Testis (tissue), 3 donors: ENCODE data around the gene DSG1. TPM values are rescaled to one million over a fixed set of nuclear protein-coding genes. Genes with fewer than 3 reads are reported as not detected.

Experiments used
- DNase-seq: peaks from one replicate; pipeline ENCODE4 v3.0.0-alpha.2; 2019
- H3K27ac ChIP-seq, 2 donors: fragments of 200-600 bp; sonication (generic); one replicate each; pipeline ENCODE4 v1.5.1; 2019
- H3K27me3 ChIP-seq: fragments of 200-600 bp; sonication (generic); one replicate; pipeline ENCODE4 v1.5.1; 2019
- H3K36me3 ChIP-seq: fragments of 200-600 bp; sonication (generic); one replicate; pipeline ENCODE4 v1.5.1; 2017; ENCODE audit warnings: low read depth; ENCODE audit errors: missing control alignments
- H3K4me1 ChIP-seq: fragments of 200-600 bp; sonication (generic); one replicate; pipeline ENCODE4 v1.5.1; 2019
- H3K4me3 ChIP-seq, 2 donors: fragments of 200-600 bp; sonication (generic); one replicate each; pipeline ENCODE4 v1.5.1; 2017 to 2019
- H3K9me3 ChIP-seq: fragments of 200-600 bp; sonication (generic); one replicate; pipeline ENCODE4 v1.5.1; 2017
- CTCF ChIP-seq, 3 experiments: fragments of 450-650 bp in 2 of 3; fragments of 200-600 bp in 1 of 3; sonication (generic) in 1 of 3; IDR thresholded peaks; one replicate each; pipeline ENCODE4 v1.5.1; 2016 to 2019; ENCODE audit warnings: antibody characterized with exemption in 3 of 3, mild to moderate bottlenecking in 2 of 3, moderate library complexity in 1 of 3
- POLR2A ChIP-seq: fragments of 450-650 bp; IDR thresholded peaks from one replicate; pipeline ENCODE4 v1.6.1; 2017; ENCODE audit warnings: antibody characterized with exemption, mild to moderate bottlenecking, moderate library complexity
- WGBS, 2 donors: methylation state at CpG; one replicate each; pipeline ENCODE4 v1.1.5; 2018; 5-methylcytosine and 5-hydroxymethylcytosine counted together
- intact Hi-C: fragments of 100-400 bp; cut with DNase I; formaldehyde crosslinking; loops from one replicate; pipeline ENCODE4 v1.15.1; 2023; ENCODE audit warnings: low total_unique reads
- polyA plus RNA-seq: library from polyadenylated mRNA; stranded (reverse); fragments of 350-450 nt; fragmentation: Illumina TruSeq; extraction: RNeasy Lipid Tissue Mini Kit (QIAGEN cat#74804); gene quantifications from one replicate; pipeline ENCODE4 v1.2.3, GENCODE V29; 2014; ENCODE audit warnings: low read depth, low replicate concordance; ENCODE audit not compliant: insufficient read depth
- total RNA-seq, 2 donors: library from RNA; depleted of rRNA; stranded (reverse); fragments of >200 nt; gene quantifications; one replicate each; pipeline ENCODE4 v1.2.3, GENCODE V29; 2016

DSG1 gene
- total and polyA plus RNA-seq, 3 donors from 2014 or later = 2.8 to 5.4 (median 3.8) TPM

- WGBS, 2 donors = 88 to 95% methylated on average over 2 of the region's 2 CpGs
- intact Hi-C loops = no loop called here
- no peaks in the 10 kb centered on the region for H3K9me3 ChIP-seq
These were observed 63.0 kb downstream of the DSG1 start for GRCh38 chr18:31380912-31381311.

GRCh38 chr18:31382107-31382506 is 64.1 kb downstream of the DSG1 start:
- Histone ChIP-seq H3K4me1 (no peaks in the 10 kb centered on the region), H3K27ac (no peak overlapping the region), H3K9me3 (no peaks in the 10 kb centered on the region), H3K27me3 (no peaks in the 10 kb centered on the region), H3K36me3 (no peaks in the 10 kb centered on the region), H3K4me3 (no peak overlapping the region)
- intact Hi-C loops = no loop called here
- TF ChIP-seq CTCF (IDR thresholded peaks at IDR 0.05) (no peak), POLR2A (no peak)
- WGBS, 2 donors = 93 to 94% methylated on average over 2 of the region's 2 CpGs
- DNase-seq = no peak

More at GRCh38 chr18:31380912-31381311, 63.0 kb downstream of the DSG1 start:
- no peak for TF ChIP-seq POLR2A
- TF ChIP-seq CTCF (IDR thresholded peaks at IDR 0.05) = no peak
- DNase-seq = no peak
- Histone ChIP-seq H3K4me1 (no peaks in the 10 kb centered on the region), H3K4me3 (no peak overlapping the region), H3K36me3 (no peaks in the 10 kb centered on the region), H3K27me3 (no peaks in the 10 kb centered on the region), H3K27ac (no peak overlapping the region)

DNA sequence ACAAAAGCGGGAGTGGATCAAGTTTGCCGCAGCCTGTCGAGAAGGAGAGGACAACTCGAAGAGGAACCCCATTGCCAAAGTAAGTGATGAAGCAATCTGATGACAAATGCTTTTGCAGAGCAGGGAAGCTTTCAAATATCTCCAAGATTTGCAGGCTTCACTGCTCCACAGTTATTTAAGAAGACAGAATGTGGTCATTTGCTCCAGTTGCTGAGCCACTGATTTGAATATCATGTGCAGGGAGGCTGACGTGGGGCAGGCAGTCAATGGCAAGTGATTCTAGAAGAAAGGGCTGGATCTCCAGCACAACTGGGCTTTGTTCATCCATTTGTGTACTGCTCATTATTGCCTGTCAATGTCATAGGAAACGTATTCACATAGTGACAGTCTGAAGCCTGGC is 68.8 kb downstream of the DSG1 start:
- no peak overlapping the region for H3K27ac ChIP-seq
- TF ChIP-seq CTCF (IDR thresholded peaks at IDR 0.05) = no peak
- TF ChIP-seq POLR2A = no peak
- intact Hi-C loops = no loop called here

DNA sequence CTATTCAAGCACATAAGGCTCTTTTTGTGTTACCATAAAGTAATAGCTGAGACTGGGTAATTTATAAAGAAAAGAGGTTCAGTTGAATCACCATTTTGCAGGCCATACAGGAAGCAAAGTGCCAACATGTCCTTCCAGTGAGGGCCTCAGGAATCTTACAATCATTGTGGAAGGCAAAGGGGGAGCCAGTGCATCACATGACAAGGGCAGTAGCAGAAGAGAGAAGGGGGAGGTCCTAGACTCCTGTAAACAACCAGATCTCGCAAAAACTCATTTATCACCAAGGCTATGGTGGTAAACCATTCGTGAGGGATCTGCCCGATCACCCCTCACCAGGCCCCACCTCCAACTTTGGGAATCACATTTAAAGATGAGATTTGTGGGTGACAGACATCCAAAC is 75.3 kb downstream of the DSG1 start:
- no peak overlapping the region for H3K27ac ChIP-seq
- intact Hi-C loops = no loop called here
- no peaks in the 10 kb centered on the region for H3K36me3 ChIP-seq
- no peaks in the 10 kb centered on the region for H3K9me3 ChIP-seq
- WGBS, 2 donors = 78 to 86% methylated on average over 3 of the region's 3 CpGs
- DNase-seq = no peak
- no peak overlapping the region for H3K4me3 ChIP-seq
- H3K27me3 ChIP-seq = no peaks in the 10 kb centered on the region
- no peaks in the 10 kb centered on the region for H3K4me1 ChIP-seq
- TF ChIP-seq POLR2A (no peak), CTCF (IDR thresholded peaks at IDR 0.05) (no peak)

More for the DNA sequence above, 68.8 kb downstream of the DSG1 start:
- WGBS, 2 donors = 79 to 92% methylated on average over 6 of the region's 6 CpGs
- H3K4me3 ChIP-seq = no peak overlapping the region
- DNase-seq = no peak
- no peaks in the 10 kb centered on the region for H3K27me3 ChIP-seq
- H3K4me1 ChIP-seq = no peaks in the 10 kb centered on the region
- H3K36me3 ChIP-seq = no peaks in the 10 kb centered on the region
- no peaks in the 10 kb centered on the region for H3K9me3 ChIP-seq

DNA sequence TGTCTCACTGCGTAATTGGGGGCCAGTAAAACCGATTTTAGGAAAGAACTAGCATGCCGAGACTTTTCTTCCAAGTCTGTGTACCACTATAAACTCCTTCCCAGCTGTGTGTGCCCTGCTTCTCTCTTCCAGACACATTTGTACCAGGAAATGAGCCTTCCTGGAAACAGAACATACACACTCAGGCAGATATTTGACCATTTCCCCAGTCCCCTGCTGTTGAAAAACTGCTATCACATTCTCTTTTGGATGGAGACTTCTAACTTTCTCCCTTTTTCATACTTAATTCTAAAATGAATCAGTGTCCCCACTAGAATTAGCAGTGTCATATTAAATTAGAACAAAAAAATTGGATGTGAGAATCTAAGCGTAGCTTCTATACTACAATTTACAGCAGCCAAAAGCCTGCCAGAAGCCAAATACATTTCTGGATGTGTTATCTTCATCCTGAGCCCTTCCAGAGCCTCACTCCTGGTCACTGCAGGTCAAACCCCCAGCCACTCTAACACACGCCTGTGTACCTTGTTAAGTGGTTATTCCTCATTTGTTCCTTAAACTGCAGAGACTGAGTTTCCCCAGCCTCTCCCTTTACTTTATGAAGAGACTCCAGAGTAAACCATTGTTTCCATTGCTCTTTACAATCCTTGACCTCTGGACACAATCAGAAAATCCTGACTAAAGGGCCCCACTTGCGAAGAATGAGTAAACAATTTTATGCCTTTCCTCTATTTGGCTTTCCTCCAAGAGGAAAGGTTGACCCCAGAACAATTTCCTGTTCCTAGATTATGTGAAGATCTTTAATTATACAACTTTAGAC is 79.0 kb downstream of the DSG1 start:
- whole genome bisulfite sequencing, 2 donors = 55 to 70% methylated on average over 6 of the region's 6 CpGs
- no peaks in the 10 kb centered on the region for H3K36me3 ChIP-seq
- H3K9me3 ChIP-seq = no peaks in the 10 kb centered on the region
- TF ChIP-seq POLR2A (no peak), CTCF (IDR thresholded peaks at IDR 0.05) (no peak)
- no peak overlapping the region for H3K4me3 ChIP-seq
- intact Hi-C loops = no loop called here
- DNase-seq = no peak
- H3K4me1 ChIP-seq = no peaks in the 10 kb centered on the region
- no peak overlapping the region for H3K27ac ChIP-seq
- no peaks in the 10 kb centered on the region for H3K27me3 ChIP-seq
